Dermis microvascular lymphatic vessel endothelial cell (primary cell): ENCODE measurements around the gene EPDR1. TPM values are rescaled to one million over a fixed set of nuclear protein-coding genes. Genes with fewer than 3 reads are reported as not detected.
"Not testable (repeated sequence)": the region's sequence is repeated elsewhere in the genome, so short reads cannot be mapped to it uniquely, and the experiment has no call there.

ENCODE experiments used
- DNase-seq, 2 donors: peaks; one replicate each; pipeline versions ENCODE4 v3.0.0 to v3.0.0-alpha.2; 2010; ENCODE audit warnings: low read depth in 2 of 2
- total RNA-seq: library from RNA; depleted of rRNA; stranded (reverse); fragments of >200 nt; gene quantifications from 2 replicates; pipeline ENCODE4 v1.2.1, GENCODE V29; 2014

The EPDR1 gene
- total RNA-seq, 1 donor from 2014 or later, result 3.7 TPM

GRCh38 chr7:37928878-37929277 is 8.4 kb downstream of the EPDR1 start:
- DNase-seq, result no peak

- no peak for DNase-seq
Observed at GRCh38 chr7:37930226-37930948, 9.9 kb downstream of the EPDR1 start.

- no peak for DNase-seq
Observed at GRCh38 chr7:37932543-37932942, 12.1 kb downstream of the EPDR1 start.

GRCh38 chr7:37933018-37933566 is 12.7 kb downstream of the EPDR1 start:
- DNase-seq, result no peak

GRCh38 chr7:37942934-37943610 is 22.6 kb downstream of the EPDR1 start:
- no peak for DNase-seq

GRCh38 chr7:37943905-37944736 is 23.7 kb downstream of the EPDR1 start:
- DNase-seq, result no peak

- DNase-seq, result no peak
Observed at GRCh38 chr7:37944737-37945054, 24.3 kb downstream of the EPDR1 start.

GRCh38 chr7:37945336-37945735 is 24.9 kb downstream of the EPDR1 start:
- DNase-seq, result no peak

- no peak for DNase-seq
Observed at GRCh38 chr7:37947138-37947940, 26.9 kb downstream of the EPDR1 start.

- DNase-seq, result no peak
Observed at GRCh38 chr7:37947941-37948210, 27.4 kb downstream of the EPDR1 start.

- DNase-seq, result no peak
Observed at GRCh38 chr7:37952240-37952639, 31.8 kb downstream of the EPDR1 start.

GRCh38 chr7:37954217-37954616 is 33.8 kb downstream of the EPDR1 start:
- DNase-seq, result not testable (repeated sequence)

GRCh38 chr7:37956791-37957190 is 36.4 kb downstream of the EPDR1 start:
- DNase-seq, result no peak

- no peak for DNase-seq
Observed at GRCh38 chr7:37957221-37957970, 37.0 kb downstream of the EPDR1 start.

GRCh38 chr7:37960483-37960882 is 40.0 kb downstream of the EPDR1 start:
- DNase-seq, result no peak

- no peak for DNase-seq
Observed at GRCh38 chr7:37961251-37961650, 40.8 kb downstream of the EPDR1 start.

- no peak for DNase-seq
Observed at GRCh38 chr7:37964196-37964595, 43.8 kb downstream of the EPDR1 start.

GRCh38 chr7:37970211-37970610 is 49.8 kb downstream of the EPDR1 start:
- DNase-seq, result no peak

GRCh38 chr7:37971491-37971890 is 51.1 kb downstream of the EPDR1 start:
- no peak for DNase-seq

- no peak for DNase-seq
Observed at GRCh38 chr7:37973915-37974314, 53.5 kb downstream of the EPDR1 start.

GRCh38 chr7:37974711-37975110 is 54.3 kb downstream of the EPDR1 start:
- DNase-seq, result no peak
